PFSK-1 (cell line): ENCODE measurements around the gene H19.

Experiments
- FOXP2 ChIP-seq: optimal IDR thresholded peaks from 2 replicates; pipeline ENCODE3; 2011; ENCODE audit warnings: borderline replicate concordance, control low read depth, inconsistent platforms; ENCODE audit not compliant: insufficient read depth; ENCODE audit errors: extremely low read length, extremely low read depth
- POLR2AphosphoS5 ChIP-seq: IDR thresholded peaks from 2 replicates; pipeline ENCODE4 v1.6.1; 2012; ENCODE audit warnings: low read depth, mild to moderate bottlenecking, control low read depth, low read length, moderate library complexity
- REST ChIP-seq, 2 experiments: IDR thresholded peaks; 2 replicates each; pipeline versions ENCODE4 v1.6.1 to v1.8.0; 2011 to 2012; ENCODE audit warnings: low read depth in 2 of 2, low read length in 2 of 2, control low read depth in 1 of 2, inconsistent platforms in 1 of 2, mild to moderate bottlenecking in 1 of 2, moderate library complexity in 1 of 2; ENCODE audit not compliant: insufficient read depth in 1 of 2
- SIN3A ChIP-seq: IDR thresholded peaks from 2 replicates; pipeline ENCODE4 v1.6.1; 2012; ENCODE audit warnings: mild to moderate bottlenecking, low read length, moderate library complexity, borderline replicate concordance; ENCODE audit not compliant: insufficient read depth
- TAF1 ChIP-seq: IDR thresholded peaks from 2 replicates; pipeline ENCODE4 v1.6.1; 2012; ENCODE audit warnings: low read length, control low read depth, borderline replicate concordance; ENCODE audit not compliant: insufficient read depth

GRCh38 chr11:1992111-1992510, 5.5 kb downstream of the H19 start:
- TF ChIP-seq POLR2AphosphoS5 (no peak), FOXP2 (no peak), TAF1 (no peak), REST (IDR thresholded peaks at IDR 0.05; ENCODE audit: insufficient read depth in 1 of 2, low read depth in 2 of 2, low read length in 2 of 2) (no peak), SIN3A (no peak)
